Astrocyte (in vitro differentiated cells and primary cell): ENCODE results near the gene OCIAD2.
"Not testable (repeated sequence)": the region's sequence is repeated elsewhere in the genome, so short reads cannot be mapped to it uniquely, and the experiment has no call there.

Experiments
- CTCF ChIP-seq: IDR thresholded peaks from 2 replicates; pipeline ENCODE4 v1.5.1; 2011; ENCODE audit warnings: low read depth, mild to moderate bottlenecking, inconsistent platforms, low read length, moderate library complexity; ENCODE audit not compliant: insufficient read depth
- EZH2 ChIP-seq: IDR thresholded peaks from 2 replicates; pipeline ENCODE4 v1.6.1; 2012; ENCODE audit warnings: mild to moderate bottlenecking, low read length, inconsistent platforms; ENCODE audit not compliant: insufficient read depth

- not testable (repeated sequence) for TF ChIP-seq CTCF, EZH2
Observed at GRCh38 chr4:48864696-48865095, 41.9 kb downstream of the OCIAD2 start.
